AG04449 (cell line): ENCODE measurements around the gene KIF18B.

ENCODE experiments used
- CTCF ChIA-PET: fragments of 350-600 bp; formaldehyde crosslinking; extraction: SDS; loops from one replicate; lab custom pipeline; 2021; ENCODE audit warnings: antibody characterized with exemption; lab: Yijun Ruan, JAX
- POLR2A ChIA-PET: fragments of 400-600, 350-600 bp; formaldehyde crosslinking; extraction: SDS; loops from one replicate; lab custom pipeline; 2020; ENCODE audit warnings: antibody characterized with exemption, inconsistent platforms; lab: Yijun Ruan, JAX
- DNase-seq: peaks from one replicate; pipeline ENCODE4 v3.0.0-alpha.2; 2010; ENCODE audit warnings: low read depth, low spot score
- H3K4me3 ChIP-seq: 2 replicates; pipeline ENCODE4 v1.5.1; 2011; ENCODE audit warnings: low read depth, mild to moderate bottlenecking, control low read depth, low read length
- TF ChIP-seq, protein P1 (sequence below): IDR thresholded peaks from one replicate; pipeline ENCODE4 v1.5.1; 2011; ENCODE audit warnings: mild to moderate bottlenecking, moderate library complexity, low read length, control low read depth, inconsistent platforms; ENCODE audit not compliant: insufficient read depth; ENCODE audit errors: missing control alignments

The KIF18B gene

DNA sequence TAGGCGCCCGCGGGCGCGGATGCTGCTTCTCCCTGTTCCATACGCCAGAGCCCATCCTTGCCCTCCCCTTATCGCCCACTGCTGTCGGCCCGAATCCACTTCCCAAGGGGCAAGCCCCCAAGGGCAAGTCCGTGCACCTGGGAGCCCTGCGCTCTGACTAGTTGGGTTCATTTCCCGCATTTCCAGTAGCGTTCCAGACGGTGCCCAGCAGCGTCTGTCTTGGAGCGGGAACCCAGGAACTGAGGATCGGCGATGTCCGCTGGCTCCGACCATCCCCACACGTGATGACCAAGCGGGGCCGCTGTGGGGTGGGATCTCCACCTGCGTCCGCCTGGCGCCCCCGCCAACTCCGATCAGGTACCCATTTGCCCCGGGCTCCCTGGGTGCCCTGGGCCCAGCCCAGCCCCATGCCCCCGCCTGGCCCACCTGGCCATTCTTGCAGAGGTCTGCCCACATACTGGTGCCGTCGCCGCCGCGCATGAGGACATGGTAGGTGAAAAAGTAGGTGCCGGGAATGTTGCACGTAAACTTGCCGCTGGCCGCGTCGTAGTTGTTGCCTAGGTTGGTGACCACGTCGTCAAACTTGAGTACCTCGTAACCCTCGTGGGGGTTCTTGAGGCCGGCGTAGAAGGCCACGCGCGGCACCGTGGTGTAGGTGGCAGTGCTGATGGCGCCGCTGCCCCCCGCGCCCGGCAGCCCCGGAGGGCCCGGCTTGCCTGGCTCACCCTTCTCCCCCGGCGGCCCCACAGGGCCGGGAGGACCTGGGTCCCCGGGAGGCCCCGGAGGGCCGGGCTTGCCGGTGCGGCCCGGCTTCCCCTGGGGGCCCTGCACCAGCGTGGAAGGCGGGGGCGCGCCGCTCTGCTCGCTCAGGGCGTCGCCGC, 19.7 kb upstream of the KIF18B start:
- ChIA-PET POLR2A (no interaction called here), CTCF (no interaction called here)
- DNase-seq = no peak
- TF ChIP-seq, protein P1, sequence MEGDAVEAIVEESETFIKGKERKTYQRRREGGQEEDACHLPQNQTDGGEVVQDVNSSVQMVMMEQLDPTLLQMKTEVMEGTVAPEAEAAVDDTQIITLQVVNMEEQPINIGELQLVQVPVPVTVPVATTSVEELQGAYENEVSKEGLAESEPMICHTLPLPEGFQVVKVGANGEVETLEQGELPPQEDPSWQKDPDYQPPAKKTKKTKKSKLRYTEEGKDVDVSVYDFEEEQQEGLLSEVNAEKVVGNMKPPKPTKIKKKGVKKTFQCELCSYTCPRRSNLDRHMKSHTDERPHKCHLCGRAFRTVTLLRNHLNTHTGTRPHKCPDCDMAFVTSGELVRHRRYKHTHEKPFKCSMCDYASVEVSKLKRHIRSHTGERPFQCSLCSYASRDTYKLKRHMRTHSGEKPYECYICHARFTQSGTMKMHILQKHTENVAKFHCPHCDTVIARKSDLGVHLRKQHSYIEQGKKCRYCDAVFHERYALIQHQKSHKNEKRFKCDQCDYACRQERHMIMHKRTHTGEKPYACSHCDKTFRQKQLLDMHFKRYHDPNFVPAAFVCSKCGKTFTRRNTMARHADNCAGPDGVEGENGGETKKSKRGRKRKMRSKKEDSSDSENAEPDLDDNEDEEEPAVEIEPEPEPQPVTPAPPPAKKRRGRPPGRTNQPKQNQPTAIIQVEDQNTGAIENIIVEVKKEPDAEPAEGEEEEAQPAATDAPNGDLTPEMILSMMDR = no peak
- no peak overlapping the region; the same call in 1 of the 2 replicates for H3K4me3 ChIP-seq

DNA sequence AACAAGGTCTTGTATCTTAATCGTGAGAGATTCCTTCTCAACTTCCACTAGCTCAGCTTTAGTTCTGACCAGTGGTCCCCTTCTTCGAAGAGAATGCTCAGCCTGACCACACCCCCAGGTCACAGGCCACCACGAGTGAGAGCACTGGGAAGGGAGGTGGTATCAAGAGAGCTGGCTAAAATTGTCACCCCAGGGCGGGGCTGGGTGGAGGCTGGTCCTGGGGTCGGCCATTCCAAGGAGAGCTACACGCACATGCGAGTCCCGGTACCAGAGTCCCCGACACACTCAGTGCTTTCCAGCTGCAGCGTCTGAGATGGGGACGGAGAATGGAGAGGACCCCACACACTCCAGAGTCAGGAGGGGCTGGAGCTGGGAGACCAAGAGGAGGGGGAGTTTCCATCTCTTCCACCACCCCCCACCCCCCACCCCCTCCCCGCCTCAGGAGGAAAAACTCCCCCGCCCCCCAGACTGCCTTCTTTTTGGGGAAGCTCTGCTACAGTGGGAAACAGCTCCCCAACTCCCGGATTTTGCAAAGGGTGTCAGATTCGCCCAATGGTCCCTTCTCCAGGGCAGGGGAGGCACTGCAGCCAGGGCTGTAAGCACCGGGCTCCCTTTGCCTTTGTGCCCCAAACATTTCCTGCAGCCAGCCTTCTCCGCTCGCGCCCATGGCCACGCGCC, 18.9 kb upstream of the KIF18B start:
- CTCF ChIA-PET = no interaction called here
- no peak overlapping the region for H3K4me3 ChIP-seq
- no peak for DNase-seq
- POLR2A ChIA-PET = no interaction called here
- TF ChIP-seq, protein P1 = no peak

DNA sequence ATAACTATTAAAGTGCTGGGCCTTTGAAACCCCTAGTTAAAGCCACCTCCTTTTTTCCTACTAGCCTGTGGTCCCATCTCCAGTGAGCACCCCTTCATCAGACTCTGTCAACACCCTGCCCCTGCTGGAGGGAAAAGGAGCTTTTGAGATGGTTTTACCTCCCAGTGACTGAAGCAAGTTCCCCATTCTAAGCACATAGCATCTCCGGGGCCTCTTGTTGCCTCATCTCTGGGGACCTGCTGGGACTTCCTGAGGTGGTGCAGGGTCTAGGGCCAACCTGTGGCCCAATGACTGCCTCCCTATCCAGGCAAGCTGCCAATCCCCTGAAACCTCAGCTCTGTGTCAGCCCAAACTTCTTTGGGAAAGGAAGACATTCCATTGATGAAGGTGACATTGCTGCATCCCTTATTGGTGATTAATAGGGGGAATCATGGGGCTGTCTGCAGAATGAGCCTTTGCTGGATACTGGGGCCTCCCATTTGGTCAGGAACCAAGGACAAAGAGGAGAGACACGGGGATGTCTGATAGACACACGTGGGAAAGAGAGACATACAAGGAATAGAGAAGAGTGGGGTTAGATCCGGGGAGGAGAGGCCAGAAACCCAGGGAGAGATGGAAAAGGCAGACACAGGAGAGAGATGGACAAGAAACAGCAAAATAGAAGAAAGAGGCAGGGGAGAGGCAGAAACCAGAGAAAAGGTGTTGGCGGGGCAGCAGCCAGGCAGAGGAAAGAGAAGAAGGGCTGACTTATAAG, 18.1 kb upstream of the KIF18B start:
- ChIA-PET POLR2A (no interaction called here), CTCF (interaction anchor here (1.0 kb wide), 1 partner anchor 170 kb away, joined by 3 read pairs; the partner anchor contains the start of gene ACBD4)
- DNase-seq = no peak
- H3K4me3 ChIP-seq = no peak overlapping the region
- TF ChIP-seq, protein P1 = no peak

DNA sequence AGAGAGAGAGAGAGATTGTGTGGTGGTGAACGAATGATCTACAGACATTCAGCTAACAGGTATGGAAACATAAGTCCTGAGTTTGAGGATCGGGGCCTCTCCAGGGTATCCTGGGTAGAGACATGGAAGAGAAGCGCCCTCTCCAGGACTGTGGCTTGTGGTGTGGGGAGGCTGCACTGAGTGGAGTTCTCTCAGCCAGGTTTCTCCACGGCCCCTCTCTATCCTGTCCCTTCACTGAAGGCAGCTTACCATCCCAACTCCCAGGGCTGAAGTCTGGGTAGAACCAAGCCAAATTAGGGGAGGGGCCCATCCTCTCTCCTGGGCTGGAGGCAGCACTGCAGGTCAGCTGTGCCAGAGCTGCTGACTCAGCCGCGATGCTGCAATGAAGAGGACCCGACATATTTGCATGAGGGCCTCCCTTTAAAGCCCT, 14.4 kb upstream of the KIF18B start:
- TF ChIP-seq, protein P1 = no peak
- no peak overlapping the region for H3K4me3 ChIP-seq
- ChIA-PET POLR2A (no interaction called here), CTCF (interaction anchor here (2.2 kb wide), 1 partner anchor 17 kb away, joined by 5 read pairs; no protein-coding TSS in a partner anchor)
- DNase-seq = no peak

DNA sequence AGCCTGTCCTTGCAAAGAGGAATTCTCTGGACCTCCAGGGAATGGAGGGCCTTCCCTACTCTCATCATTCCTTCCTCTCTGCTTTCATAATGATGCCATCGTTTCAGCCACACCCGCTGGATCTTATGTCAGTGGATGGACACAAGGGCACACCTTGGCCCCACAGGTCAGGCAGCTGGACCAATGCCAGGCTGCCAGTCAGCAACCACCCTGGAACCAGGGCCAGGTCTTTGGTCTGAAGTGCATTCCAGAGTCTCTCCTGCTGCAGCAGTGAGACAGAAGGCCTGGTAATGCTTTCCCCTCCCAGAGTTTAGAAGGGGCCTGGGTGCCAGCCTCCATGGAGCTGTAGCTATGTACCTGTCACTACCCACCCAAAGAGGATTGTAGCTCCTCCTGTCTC, 13.1 kb upstream of the KIF18B start:
- TF ChIP-seq, protein P1 = no peak
- ChIA-PET POLR2A (no interaction called here), CTCF (interaction anchor here (1.0 to 2.2 kb wide), 3 partner anchors 15 to 182 kb away, joined by 3 to 5 read pairs (median 4); no protein-coding TSS in a partner anchor)
- no peak overlapping the region for H3K4me3 ChIP-seq
- DNase-seq = no peak
